B cell (primary cell): ENCODE measurements around the gene HDDC2. TPM values are rescaled to one million over a fixed set of nuclear protein-coding genes. Genes with fewer than 3 reads are reported as not detected.

Experiments
- ATAC-seq: fragments of 200-7000 bp; cut with Tn5 transposase; one replicate; pipeline ENCODE4 v1.10.0; 2021; ENCODE audit warnings: low read depth, mild to moderate bottlenecking, moderate number of reproducible peaks, moderate library complexity
- CTCF ChIA-PET: fragments of 350-600 bp; sonication (Branson Sonifier 250); formaldehyde crosslinking; loops from one replicate; lab custom pipeline; 2021; ENCODE audit warnings: antibody characterized with exemption, inconsistent platforms; lab: Charles Lee
- POLR2A ChIA-PET: fragments of 350-600 bp; sonication (Branson Sonifier 250); formaldehyde crosslinking; loops from one replicate; lab custom pipeline; 2021; ENCODE audit warnings: antibody characterized with exemption; lab: Charles Lee
- DNase-seq: peaks from one replicate; pipeline ENCODE4 v3.0.0; 2013
- H2AFZ ChIP-seq: 2 replicates; pipeline ENCODE4 v1.6.1; 2012; ENCODE audit warnings: mild to moderate bottlenecking, low read depth, low read length; ENCODE audit not compliant: insufficient read depth, poor library complexity, severe bottlenecking
- H3K27ac ChIP-seq, 2 donors: 1 replicate in 1 of 2; 2 replicates in 1 of 2; pipeline ENCODE4 v1.5.1; 2012 to 2013; ENCODE audit warnings: low read length in 2 of 2, mild to moderate bottlenecking in 2 of 2, moderate library complexity in 1 of 2
- H3K27me3 ChIP-seq, 4 experiments: fragments of 200-600 bp in 1 of 4; sonication (generic) in 1 of 4; replicated peaks in 1 of 4; 1 replicate in 2 of 4; 2 replicates in 2 of 4; pipeline versions ENCODE4 v1.6.1 to v1.7.0; 2013 to 2016; ENCODE audit warnings: low read length in 3 of 4, mild to moderate bottlenecking in 2 of 4, mixed read lengths in 1 of 4, moderate library complexity in 1 of 4; ENCODE audit not compliant: insufficient read depth in 4 of 4, control insufficient read depth in 3 of 4; ENCODE audit errors: control extremely low read depth in 1 of 4
- H3K36me3 ChIP-seq, 2 experiments: replicated peaks in 1 of 2; 1 replicate in 1 of 2; 2 replicates in 1 of 2; pipeline versions ENCODE4 v1.6.1 to v1.7.1; 2013; ENCODE audit warnings: low read length in 1 of 2; ENCODE audit not compliant: insufficient read depth in 2 of 2, control insufficient read depth in 1 of 2; ENCODE audit errors: control extremely low read depth in 1 of 2, extremely low read depth in 1 of 2
- H3K4me1 ChIP-seq, 2 donors: fragments of 200-600 bp in 1 of 2; sonication (generic) in 1 of 2; 1 replicate in 1 of 2; 2 replicates in 1 of 2; pipeline versions ENCODE4 v1.5.1 to v1.6.1; 2013 to 2017; ENCODE audit warnings: low read length in 2 of 2; ENCODE audit not compliant: control insufficient read depth in 2 of 2, insufficient read depth in 2 of 2
- H3K4me2 ChIP-seq: replicated peaks from 2 replicates; pipeline ENCODE3; 2012; ENCODE audit warnings: mild to moderate bottlenecking, low read depth, low read length; ENCODE audit not compliant: poor library complexity, severe bottlenecking
- H3K4me3 ChIP-seq, 5 experiments: fragments of 200-600 bp in 1 of 5; sonication (generic) in 1 of 5; 1 replicate in 3 of 5; 2 replicates in 2 of 5; pipeline versions ENCODE4 v1.5.1 to v1.7.0; 2011 to 2016; ENCODE audit warnings: low read length in 4 of 5, mild to moderate bottlenecking in 4 of 5, low read depth in 2 of 5, control low read depth in 1 of 5, moderate library complexity in 1 of 5; ENCODE audit not compliant: insufficient read depth in 1 of 5; ENCODE audit errors: control extremely low read depth in 1 of 5, extremely low read depth in 1 of 5
- H3K79me2 ChIP-seq: fragments of 200-600 bp; sonication (generic); one replicate; pipeline ENCODE4 v1.6.0; 2016; ENCODE audit warnings: low read length; ENCODE audit not compliant: control insufficient read depth, insufficient read depth
- H3K9ac ChIP-seq: fragments of 200-600 bp; sonication (generic); 2 replicates; pipeline ENCODE4 v1.6.1; 2017; ENCODE audit warnings: mild to moderate bottlenecking, low read length, moderate library complexity
- H3K9me3 ChIP-seq, 3 donors: one replicate each; pipeline versions ENCODE4 v1.6.1 to v1.7.1; 2013; ENCODE audit warnings: low read length in 2 of 3; ENCODE audit not compliant: control insufficient read depth in 2 of 3, insufficient read depth in 1 of 3; ENCODE audit errors: control extremely low read depth in 1 of 3
- H4K20me1 ChIP-seq: 2 replicates; pipeline ENCODE4 v1.6.0; 2012; ENCODE audit warnings: mild to moderate bottlenecking, low read length; ENCODE audit not compliant: insufficient read depth, control insufficient read depth, poor library complexity, severe bottlenecking
- H3K27ac Mint-ChIP-seq: one replicate; pipeline ENCODE4 v1.8.0; 2021; ENCODE audit warnings: mixed read lengths
- H3K27me3 Mint-ChIP-seq: one replicate; pipeline ENCODE4 v1.8.0; 2021; ENCODE audit warnings: mixed read lengths
- H3K4me1 Mint-ChIP-seq: one replicate; pipeline ENCODE4 v1.8.0; 2021; ENCODE audit warnings: mixed read lengths
- H3K4me3 Mint-ChIP-seq: one replicate; pipeline ENCODE4 v1.8.0; 2021; ENCODE audit warnings: mixed read lengths
- H3K9me3 Mint-ChIP-seq: one replicate; pipeline ENCODE4 v1.8.0; 2022; ENCODE audit warnings: mixed read lengths; ENCODE audit not compliant: insufficient read depth
- CTCF ChIP-seq: fragments of 200-600 bp; IDR thresholded peaks from one replicate; pipeline ENCODE4 v1.8.0; 2022; ENCODE audit warnings: antibody characterized with exemption, mild to moderate bottlenecking
- EZH2 ChIP-seq: IDR thresholded peaks from 2 replicates; pipeline ENCODE4 v1.6.1; 2012; ENCODE audit warnings: borderline replicate concordance, low read depth, mild to moderate bottlenecking, moderate library complexity, low read length; ENCODE audit not compliant: insufficient read depth, poor library complexity, severe bottlenecking
- WGBS: methylation state at CpG from one replicate; pipeline ENCODE4 v1.1.5; 2013; ENCODE audit warnings: missing lambda C conversion rate; ENCODE audit not compliant: insufficient coverage; 5-methylcytosine and 5-hydroxymethylcytosine counted together
- intact Hi-C: fragments of 100-400 bp; cut with micrococcal nuclease; formaldehyde crosslinking; loops from one replicate; pipeline ENCODE4 v1.10.0; 2022
- polyA plus RNA-seq: library from polyadenylated mRNA; depleted of rRNA; stranded (reverse); fragments of >200 nt; gene quantifications from 2 replicates; pipeline ENCODE4 v1.2.3, GENCODE V29; 2012
- total RNA-seq, 2 donors: library from RNA; stranded (reverse); fragments of 120-200 nt in 1 of 2; gene quantifications; 1 replicate in 1 of 2; 2 replicates in 1 of 2; pipeline versions ENCODE4 v1.2.3 to v1.2.4, GENCODE V29; 2013 to 2022

Gene HDDC2
- total and polyA plus RNA-seq, 2 donors (not counting 1 experiment from before 2014, with no cell fraction given), result 31.6 to 37.6 TPM

GRCh38 chr6:125293587-125293986, 8.2 kb downstream of the HDDC2 start:
- no peak overlapping the region for H3K4me3 Mint-ChIP-seq
- H3K27ac Mint-ChIP-seq, result no peak overlapping the region

GRCh38 chr6:125287718-125288117, 14.0 kb downstream of the HDDC2 start:
- Histone ChIP-seq H2AFZ (no peak overlapping the region), H3K4me2 (no peak overlapping the region), H3K9me3 (peaks cover 0 to 2% (median 0%) of the 10 kb centered on the region in 3 donors), H3K9ac (no peak overlapping the region), H3K4me1 (no peaks in the 10 kb centered on the region), H3K27ac (no peak overlapping the region), H3K4me3 (no peak overlapping the region), H4K20me1 (peaks cover 5% of the 10 kb centered on the region), H3K36me3 (peaks cover 8 to 33% of the 10 kb centered on the region in 2 experiments), H3K79me2 (peaks cover 27% of the 10 kb centered on the region), H3K27me3 (no peaks in the 10 kb centered on the region)
- DNase-seq, result no peak
- ChIA-PET POLR2A (no interaction called here), CTCF (no interaction called here)
- ATAC-seq, result no peak
- TF ChIP-seq CTCF (no peak), EZH2 (no peak)
- Mint-ChIP-seq H3K9me3 (peaks cover 5% of the 10 kb centered on the region), H3K27me3 (no peaks in the 10 kb centered on the region), H3K4me1 (peaks cover 14% of the 10 kb centered on the region), H3K4me3 (no peak overlapping the region), H3K27ac (no peak overlapping the region)
- WGBS, result 98% methylated on average over 9 of the region's 9 CpGs
- intact Hi-C loops, result no loop called here

More at GRCh38 chr6:125293587-125293986, 8.2 kb downstream of the HDDC2 start:
- ATAC-seq (no peak), DNase-seq (no peak)
- no peak overlapping the region for H3K27ac ChIP-seq
- ChIA-PET CTCF (interaction anchor here (0.9 to 1.4 kb wide), 3 partner anchors 21 to 460 kb away, joined by 3 to 4 read pairs (median 3); no protein-coding TSS in a partner anchor), POLR2A (no interaction called here)
- H2AFZ ChIP-seq, result no peak overlapping the region
- H3K9ac ChIP-seq, result no peak overlapping the region
- peaks cover 12% of the 10 kb centered on the region for H3K79me2 ChIP-seq
- H3K4me1 ChIP-seq, result no peaks in the 10 kb centered on the region
- H4K20me1 ChIP-seq, result no peaks in the 10 kb centered on the region
- Mint-ChIP-seq H3K4me1 (peaks cover 10% of the 10 kb centered on the region), H3K9me3 (no peaks in the 10 kb centered on the region), H3K27me3 (no peaks in the 10 kb centered on the region)
- H3K4me2 ChIP-seq, result no peak overlapping the region
- no peak overlapping the region for H3K4me3 ChIP-seq
- intact Hi-C loops, result no loop called here
- 100% methylated on average over 2 of the region's 3 CpGs for WGBS
- TF ChIP-seq CTCF (no peak), EZH2 (no peak)
- no peaks in the 10 kb centered on the region for H3K27me3 ChIP-seq
- H3K36me3 ChIP-seq, result peaks cover 0 to 69% of the 10 kb centered on the region in 2 experiments
- no peaks in the 10 kb centered on the region for H3K9me3 ChIP-seq
